ENCODE results near the gene GPATCH8. TPM values are rescaled to one million over a fixed set of nuclear protein-coding genes. Genes with fewer than 3 reads are reported as not detected.

The GPATCH8 gene
- total RNA-seq, 1 experiment from 2014 or later = 5.2 TPM

Other genes starting within 250 kb of the GPATCH8 start
- not detected in 2 replicates for gene SLC4A1, start 235.3 kb downstream of the GPATCH8 start, total RNA-seq (2014; rRNA removed; shearing (Covaris generic); ENCODE audit: low replicate concordance)
- gene RUNDC3A, start 194.8 kb downstream of the GPATCH8 start, total RNA-seq (2014; rRNA removed; shearing (Covaris generic); ENCODE audit: low replicate concordance) = not detected in 2 replicates
- gene SLC25A39, start 178.6 kb downstream of the GPATCH8 start, total RNA-seq (2014; rRNA removed; shearing (Covaris generic); ENCODE audit: low replicate concordance) = 142 and 155 TPM in 2 replicates
- gene GRN, start 158.1 kb downstream of the GPATCH8 start, total RNA-seq (2014; rRNA removed; shearing (Covaris generic); ENCODE audit: low replicate concordance) = 109 and 170 TPM in 2 replicates
- gene FAM171A2, start 139.6 kb downstream of the GPATCH8 start, total RNA-seq (2014; rRNA removed; shearing (Covaris generic); ENCODE audit: low replicate concordance) = 2.1 and 9.3 TPM in 2 replicates
- gene ITGA2B, start 113.8 kb downstream of the GPATCH8 start, total RNA-seq (2014; rRNA removed; shearing (Covaris generic); ENCODE audit: low replicate concordance) = not detected in 2 replicates
- gene FZD2, start 54.1 kb upstream of the GPATCH8 start, total RNA-seq (2014; rRNA removed; shearing (Covaris generic); ENCODE audit: low replicate concordance) = 29.6 and 46.3 TPM in 2 replicates
- 0.95 TPM in 1 of 2 replicates, not detected in the other for gene MEIOC, start 153.1 kb upstream of the GPATCH8 start, total RNA-seq (2014; rRNA removed; shearing (Covaris generic); ENCODE audit: low replicate concordance)
- 39.1 and 63.4 TPM in 2 replicates for gene CCDC43, start 186.4 kb upstream of the GPATCH8 start, total RNA-seq (2014; rRNA removed; shearing (Covaris generic); ENCODE audit: low replicate concordance)
- 7.9 and 11.1 TPM in 2 replicates for gene DBF4B, start 205.3 kb upstream of the GPATCH8 start, total RNA-seq (2014; rRNA removed; shearing (Covaris generic); ENCODE audit: low replicate concordance)

All from MG63 (cell line).